HG02623 (cell line): ENCODE data around the gene SPAG6.

ENCODE experiments used
- ATAC-seq: cut with Tn5 transposase; IDR thresholded peaks from one replicate; pipeline ENCODE4 v1.9.1; 2021; ENCODE audit warnings: moderate library complexity; ENCODE audit not compliant: unreplicated experiment

The SPAG6 gene

DNA sequence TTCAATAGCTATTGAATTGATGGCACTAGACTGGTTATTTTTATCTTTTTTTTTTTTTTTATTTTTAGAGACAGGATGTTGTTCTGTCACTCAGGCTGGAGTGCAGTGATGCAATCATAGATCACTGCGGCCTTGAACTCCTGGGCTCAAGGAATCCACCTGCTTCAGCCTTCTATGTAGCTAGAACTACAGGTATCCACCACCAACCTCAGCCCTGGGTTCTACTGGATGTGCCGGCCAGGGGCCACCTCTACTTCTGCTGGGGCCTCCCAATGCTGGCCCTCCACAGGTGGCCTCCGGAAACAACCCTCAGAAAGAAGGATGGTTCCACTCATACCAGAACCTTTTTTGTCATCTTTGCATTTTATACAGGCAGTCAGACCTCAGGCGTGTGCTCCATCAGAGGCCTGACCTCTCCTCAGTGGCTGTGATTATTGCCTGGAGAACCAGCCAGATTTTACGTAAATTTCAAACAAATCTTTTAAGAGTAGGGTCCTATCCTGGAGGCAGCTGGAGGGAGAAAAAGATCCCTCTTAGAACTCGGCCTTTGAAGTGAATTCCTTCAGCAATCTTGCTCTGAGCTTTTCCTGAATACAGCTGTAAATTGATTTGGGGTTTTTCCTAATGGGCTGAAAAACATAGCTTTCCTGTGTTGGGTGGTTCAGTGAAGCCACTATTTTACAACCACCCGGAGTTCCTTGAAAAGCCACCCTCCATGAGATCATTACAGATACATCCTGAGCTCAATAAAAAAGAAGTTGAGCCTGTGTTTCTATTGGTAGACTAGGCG lies 110.0 kb downstream of the SPAG6 start:
- peak; percentile 38 for ATAC-seq

GRCh38 chr10:22456486-22456885 lies 111.2 kb downstream of the SPAG6 start:
- no peak for ATAC-seq

DNA sequence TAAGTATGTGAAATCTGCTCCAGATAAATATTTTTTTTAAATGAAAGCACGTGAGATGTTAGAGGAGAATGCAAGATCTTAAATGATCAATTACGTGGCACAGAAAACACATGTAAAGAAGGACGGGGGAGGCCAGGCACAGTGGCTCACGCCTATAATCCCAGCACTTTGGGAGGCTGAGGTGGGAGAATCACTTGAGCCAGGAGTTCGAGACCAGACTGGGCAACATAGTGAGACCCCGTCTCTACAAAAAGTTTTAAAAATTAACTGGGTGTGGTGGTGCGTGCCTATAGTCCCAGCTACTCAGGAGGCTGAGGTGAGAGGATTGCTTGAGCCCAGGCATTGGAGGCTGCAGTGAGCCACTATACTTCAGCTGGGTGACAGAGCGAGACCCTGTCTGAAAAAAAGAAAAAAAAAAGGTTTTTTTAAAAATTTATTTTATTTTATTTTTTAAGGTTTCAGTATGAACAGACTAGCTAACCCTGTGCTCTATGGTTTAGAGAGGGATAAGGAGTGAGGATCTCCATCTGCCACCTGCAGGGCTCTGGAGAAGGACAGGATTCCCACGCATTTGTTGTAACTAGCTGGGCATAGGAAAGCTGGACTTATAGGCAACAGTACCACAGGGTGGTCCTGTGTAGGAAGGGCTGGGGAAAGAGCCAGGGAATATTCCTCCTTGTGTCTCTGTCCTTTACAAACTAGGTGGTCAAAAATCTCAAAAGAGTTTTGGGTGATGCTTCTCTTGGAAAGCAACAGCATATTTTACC lies 113.2 kb downstream of the SPAG6 start:
- ATAC-seq: no peak

DNA sequence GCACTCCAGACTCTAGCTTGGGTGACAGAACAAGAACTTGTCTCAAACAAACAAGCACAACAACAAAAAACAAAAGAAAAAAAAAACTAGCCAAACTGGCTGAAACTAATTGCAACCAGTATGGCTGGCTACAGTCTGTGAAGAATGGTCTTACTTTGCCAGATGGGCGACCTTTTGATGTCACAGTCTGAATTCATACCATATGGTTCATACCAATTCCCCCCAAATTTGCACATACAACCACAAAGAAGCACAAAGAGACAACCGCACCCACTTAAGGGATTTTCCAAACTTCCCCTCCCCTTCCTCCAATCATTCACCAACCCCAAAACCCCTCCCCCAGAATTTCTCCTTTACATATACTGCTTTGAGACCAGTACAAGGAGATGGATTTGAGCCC lies 114.2 kb downstream of the SPAG6 start:
- no peak for ATAC-seq

DNA sequence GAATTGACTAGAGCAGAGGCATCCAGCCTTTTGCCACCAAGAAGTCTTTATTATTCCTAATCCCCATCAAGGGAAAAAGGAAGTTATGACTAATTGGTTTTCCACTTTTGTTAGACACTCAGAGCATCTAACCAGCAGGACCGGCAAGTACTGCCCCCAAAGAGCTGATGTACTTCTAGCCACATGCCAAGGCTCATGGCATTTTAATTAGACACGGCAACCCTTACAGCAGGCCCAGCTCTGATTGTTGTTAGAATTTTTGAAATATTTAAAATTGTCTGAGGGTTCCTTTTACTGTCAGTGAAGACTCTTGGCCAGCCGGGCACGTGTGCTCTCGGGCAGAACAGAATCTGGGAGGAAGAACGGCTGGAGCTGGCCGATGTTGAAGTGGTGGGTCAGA lies 114.8 kb downstream of the SPAG6 start:
- ATAC-seq: no peak

DNA sequence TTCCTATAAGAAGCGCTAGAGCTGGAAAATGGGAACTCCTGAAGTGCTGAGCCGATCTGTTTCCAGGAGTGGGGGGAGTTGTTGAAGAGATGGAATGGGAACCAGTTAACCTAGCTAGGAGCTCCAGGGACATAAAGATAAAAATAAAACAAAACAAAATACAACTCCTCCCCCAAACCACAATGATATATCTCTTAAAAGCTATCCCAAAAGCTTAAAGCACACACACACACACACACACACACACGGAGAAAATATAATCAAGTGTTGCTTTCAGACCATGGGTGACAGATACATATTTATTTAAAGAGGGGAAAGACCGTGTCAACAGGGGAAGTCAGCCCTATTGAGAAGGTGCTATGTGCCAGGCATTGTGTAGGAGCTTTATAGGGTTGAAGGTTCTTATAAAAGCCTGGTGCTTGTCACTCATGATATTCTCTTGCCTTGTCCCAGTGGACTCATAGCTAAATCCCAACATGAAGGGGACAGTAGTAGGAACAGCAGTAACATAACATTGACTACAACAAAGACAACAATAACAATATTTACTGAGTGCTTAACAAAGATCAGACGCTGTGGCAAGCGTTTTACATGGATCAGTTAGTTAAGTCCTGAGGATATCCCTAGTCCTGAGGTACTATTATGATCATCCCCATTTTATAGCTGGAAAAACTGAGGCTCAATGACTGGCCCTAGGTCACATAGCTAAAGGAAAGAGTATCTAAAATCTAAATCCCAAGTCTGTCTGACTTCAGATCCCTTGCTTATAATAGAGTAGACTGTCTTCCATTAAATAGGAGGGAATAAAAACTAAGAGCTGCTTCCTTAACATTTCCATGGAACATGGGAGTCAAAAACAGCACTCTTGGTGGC lies 115.5 kb downstream of the SPAG6 start:
- ATAC-seq: no peak

GRCh38 chr10:22461891-22462290 lies 116.6 kb downstream of the SPAG6 start:
- ATAC-seq: no peak

GRCh38 chr10:22463255-22463654 lies 118.0 kb downstream of the SPAG6 start:
- no peak for ATAC-seq

GRCh38 chr10:22464966-22465629 lies 119.8 kb downstream of the SPAG6 start:
- no peak for ATAC-seq

GRCh38 chr10:22466763-22467334 lies 121.6 kb downstream of the SPAG6 start:
- ATAC-seq: no peak
